ENCODE data around the gene GFOD2.
"Not testable (repeated sequence)": the region's sequence is repeated elsewhere in the genome, so short reads cannot be mapped to it uniquely, and the experiment has no call there.

Gene GFOD2

GRCh38 chr16:67719048-67719777 is at the start of gene GFOD2:
Gene GFOD2, minus strand, starts transcription at chr16:67719316. Its CDS starts 33,601 bp downstream, at chr16:67685715.
- in situ Hi-C loops (cut with MboI; ENCODE audit: low sequenced_read_pairs), result no loop called here

- in situ Hi-C loops (cut with MboI; ENCODE audit: low sequenced_read_pairs), result no loop called here
These were observed 48.8 kb upstream of the GFOD2 start for GRCh38 chr16:67767953-67768352.

- in situ Hi-C loops (cut with MboI; ENCODE audit: low sequenced_read_pairs), result no loop called here
These were observed 47.2 kb upstream of the GFOD2 start for GRCh38 chr16:67766291-67766690.

- in situ Hi-C loops (cut with MboI; ENCODE audit: low sequenced_read_pairs), result no loop called here
These were observed 45.1 kb upstream of the GFOD2 start for GRCh38 chr16:67764158-67764667.

- in situ Hi-C loops (cut with MboI; ENCODE audit: low sequenced_read_pairs), result no loop called here
These were observed 44.0 kb upstream of the GFOD2 start for GRCh38 chr16:67763066-67763465.

GRCh38 chr16:67762385-67762784 is 43.3 kb upstream of the GFOD2 start:
- in situ Hi-C loops (cut with MboI; ENCODE audit: low sequenced_read_pairs), result no loop called here

GRCh38 chr16:67761924-67762323 is 42.8 kb upstream of the GFOD2 start:
- in situ Hi-C loops (cut with MboI; ENCODE audit: low sequenced_read_pairs), result no loop called here

GRCh38 chr16:67760956-67761230 is 41.8 kb upstream of the GFOD2 start:
- in situ Hi-C loops (cut with MboI; ENCODE audit: low sequenced_read_pairs), result no loop called here

- in situ Hi-C loops (cut with MboI; ENCODE audit: low sequenced_read_pairs), result no loop called here
These were observed 41.3 kb upstream of the GFOD2 start for GRCh38 chr16:67760206-67760955.

GRCh38 chr16:67758966-67759365 is 39.9 kb upstream of the GFOD2 start:
- in situ Hi-C loops (cut with MboI; ENCODE audit: low sequenced_read_pairs), result no loop called here

GRCh38 chr16:67758006-67758405 is 38.9 kb upstream of the GFOD2 start:
- in situ Hi-C loops (cut with MboI; ENCODE audit: low sequenced_read_pairs), result no loop called here

- in situ Hi-C loops (cut with MboI; ENCODE audit: low sequenced_read_pairs), result no loop called here
These were observed 33.5 kb upstream of the GFOD2 start for GRCh38 chr16:67752641-67753040.

- in situ Hi-C loops (cut with MboI; ENCODE audit: low sequenced_read_pairs), result not testable (repeated sequence)
These were observed 32.2 kb upstream of the GFOD2 start for GRCh38 chr16:67751331-67751730.

GRCh38 chr16:67750466-67750865 is 31.4 kb upstream of the GFOD2 start:
- in situ Hi-C loops (cut with MboI; ENCODE audit: low sequenced_read_pairs), result no loop called here

GRCh38 chr16:67749436-67750078 is 30.4 kb upstream of the GFOD2 start:
- in situ Hi-C loops (cut with MboI; ENCODE audit: low sequenced_read_pairs), result no loop called here

- in situ Hi-C loops (cut with MboI; ENCODE audit: low sequenced_read_pairs), result no loop called here
These were observed 29.7 kb upstream of the GFOD2 start for GRCh38 chr16:67748834-67749233.

- in situ Hi-C loops (cut with MboI; ENCODE audit: low sequenced_read_pairs), result no loop called here
These were observed 27.7 kb upstream of the GFOD2 start for GRCh38 chr16:67746846-67747245.

GRCh38 chr16:67741118-67741517 is 22.0 kb upstream of the GFOD2 start:
- in situ Hi-C loops (cut with MboI; ENCODE audit: low sequenced_read_pairs), result no loop called here

- in situ Hi-C loops (cut with MboI; ENCODE audit: low sequenced_read_pairs), result no loop called here
These were observed 21.3 kb upstream of the GFOD2 start for GRCh38 chr16:67740391-67740790.

GRCh38 chr16:67736858-67737257 is 17.7 kb upstream of the GFOD2 start:
- in situ Hi-C loops (cut with MboI; ENCODE audit: low sequenced_read_pairs), result no loop called here

GRCh38 chr16:67734731-67735201 is 15.7 kb upstream of the GFOD2 start:
- in situ Hi-C loops (cut with MboI; ENCODE audit: low sequenced_read_pairs), result no loop called here

Measured in HL-60/S4 treated with phorbol 12-myristate 13-acetate at 8.2 ng/mL for 4 days and 3 days (cell line).